HG02973 (cell line): ENCODE measurements around the gene TSPAN31.

Experiments used
- ATAC-seq: cut with Tn5 transposase; IDR thresholded peaks from one replicate; pipeline ENCODE4 v1.9.1; 2021; ENCODE audit warnings: moderate library complexity; ENCODE audit not compliant: unreplicated experiment

TSPAN31 gene

GRCh38 chr12:57782243-57782607 is 37.4 kb downstream of the TSPAN31 start:
- peak; percentile 14 for ATAC-seq

- ATAC-seq, result peak; percentile 74
Observed at GRCh38 chr12:57782608-57783465, 38.0 kb downstream of the TSPAN31 start, which contains the start of gene TSFM. Gene TSFM, plus strand, starts transcription at chr12:57782787. Its CDS starts 15 bp downstream, at chr12:57782802.

DNA sequence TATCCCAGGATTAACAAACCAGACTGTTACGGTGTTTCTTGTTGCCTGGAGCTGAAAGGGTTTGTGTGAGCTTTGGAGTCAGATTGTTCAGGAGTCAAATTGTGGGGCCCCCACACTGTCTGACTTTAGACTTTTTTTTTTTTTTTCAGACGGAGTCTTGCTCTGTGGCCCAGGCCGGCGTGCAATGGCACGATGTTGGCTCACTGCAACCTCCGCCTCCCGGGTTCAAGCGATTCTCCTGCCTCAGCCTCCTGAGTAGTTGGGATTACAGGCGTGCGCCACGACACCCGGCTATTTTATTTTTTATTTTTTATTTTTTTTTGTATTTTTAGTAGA is 38.6 kb downstream of the TSPAN31 start:
- no peak for ATAC-seq

DNA sequence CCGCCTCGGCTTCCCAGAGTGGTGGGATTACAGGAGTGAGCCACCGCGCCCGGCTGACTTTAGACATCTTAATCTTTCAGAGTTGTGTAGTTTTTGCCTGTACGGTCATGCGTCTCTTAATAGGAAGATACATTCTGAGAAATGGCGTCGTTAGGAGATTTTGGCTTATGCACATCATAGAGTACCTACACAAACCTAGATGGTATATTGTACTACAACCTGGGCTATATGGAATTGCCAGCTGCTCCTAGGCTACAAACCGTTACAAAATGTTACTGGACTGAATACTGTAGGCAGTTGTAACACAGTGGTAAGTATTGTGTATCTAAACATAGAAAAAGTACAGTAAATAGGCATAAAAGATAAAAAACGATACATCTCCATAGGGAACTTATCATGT is 39.0 kb downstream of the TSPAN31 start:
- no peak for ATAC-seq

DNA sequence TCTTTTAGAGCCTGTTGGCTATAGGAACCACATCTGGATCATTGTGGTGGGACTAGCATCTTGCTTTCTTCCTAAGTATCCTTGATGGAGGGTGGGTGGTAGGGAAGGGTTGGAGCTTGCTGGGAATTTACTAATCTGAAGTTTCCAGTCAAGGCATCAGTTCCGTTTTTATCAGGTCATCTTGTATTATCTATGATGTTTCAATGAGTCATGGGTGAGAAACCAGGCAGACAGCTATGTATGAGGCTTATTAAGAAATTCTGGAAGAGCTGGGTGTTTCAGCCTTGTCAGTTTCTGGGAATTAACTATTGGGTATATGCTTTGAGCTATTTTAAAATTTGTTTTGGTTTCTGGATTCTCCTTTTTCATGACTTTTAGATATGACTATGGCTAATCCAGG is 49.1 kb downstream of the TSPAN31 start:
- no peak for ATAC-seq

DNA sequence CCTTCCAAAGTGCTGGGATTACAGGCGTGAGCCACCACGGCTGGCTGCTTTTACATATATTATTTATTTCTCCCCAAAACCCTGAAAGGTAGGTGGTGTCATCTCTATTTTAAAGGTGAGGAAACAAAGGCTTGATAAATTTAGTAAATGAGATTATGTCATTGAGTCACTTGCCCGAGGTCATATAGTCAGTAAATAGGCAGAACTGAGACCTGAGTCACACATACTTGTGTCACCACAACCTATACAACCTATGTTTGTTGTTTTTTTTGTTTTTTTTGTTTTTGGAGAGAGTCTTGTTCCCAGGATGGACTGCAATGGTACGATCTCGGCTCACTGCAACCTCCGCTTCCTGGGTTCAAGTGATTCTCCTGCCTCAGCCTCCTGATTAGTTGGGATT is 50.5 kb downstream of the TSPAN31 start:
- ATAC-seq, result no peak

- ATAC-seq, result no peak
Observed at GRCh38 chr12:57796996-57797395, 52.2 kb downstream of the TSPAN31 start.

- no peak for ATAC-seq
Observed at GRCh38 chr12:57797933-57798332, 53.1 kb downstream of the TSPAN31 start.
